ENCODE results near the gene NACC2. TPM values are rescaled to one million over a fixed set of nuclear protein-coding genes. Genes with fewer than 3 reads are reported as not detected.

NACC2 gene
- polyA plus RNA-seq (ENCODE audit: low read depth in 6 of 6): under 1 TPM in 4 of 6 donors, not detected in 2; 0.04 to 0.11 (median 0.06) TPM

- H3K36me3 Mint-ChIP-seq: no peaks in the 10 kb centered on the region
Measured at GRCh38 chr9:136095070-136096058, at the start of gene NACC2. Gene NACC2 (minus strand): TSS chr9:136095289. CDS start chr9:136050521, 44,768 bp downstream.

DNA sequence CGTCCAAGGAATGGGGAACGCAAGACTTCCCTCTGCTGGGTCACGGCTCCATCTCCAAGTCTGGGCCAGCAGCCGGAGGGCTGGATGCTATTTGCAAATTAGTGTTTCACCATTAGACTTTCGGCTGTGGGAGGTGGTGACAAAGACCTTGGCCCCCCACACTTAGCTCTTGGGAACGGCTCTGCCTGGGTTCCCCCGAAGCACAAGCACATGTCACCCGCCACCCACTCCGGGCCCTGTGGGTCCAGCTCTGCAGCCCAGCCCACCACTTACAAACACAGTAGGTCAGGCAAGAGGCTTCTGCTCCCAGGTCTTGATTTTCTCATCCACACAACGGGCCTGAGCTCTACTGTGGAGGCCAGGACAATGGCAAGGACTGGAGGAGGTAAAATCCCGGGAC, 49.4 kb upstream of the NACC2 start:
- Mint-ChIP-seq H3K36me3 (no peaks in the 10 kb centered on the region), H3K4me3 (no peak overlapping the region)
- ATAC-seq (ENCODE audit: low read depth in 2 of 2): no peak

More at GRCh38 chr9:136095070-136096058, at the start of gene NACC2:
- H3K4me1 Mint-ChIP-seq: peaks cover 5 to 17% (median 7%) of the 10 kb centered on the region in 3 donors
- no peaks in the 10 kb centered on the region for H3K9me3 Mint-ChIP-seq
- no peak within 1 kb of the TSS for H3K27ac Mint-ChIP-seq
- ATAC-seq (ENCODE audit: low read depth in 2 of 2) (peak in 1 of 2 donors; percentile 18), DNase-seq (no peak)
- H3K4me3 Mint-ChIP-seq: peak within 1 kb of the TSS in 7 of 8 donors; percentile 17 to 84 (median 70)
- peaks cover 12 to 67% (median 61%) of the 10 kb centered on the region in 3 donors for H3K27me3 Mint-ChIP-seq

GRCh38 chr9:136143215-136144001, 48.3 kb upstream of the NACC2 start:
- DNase-seq: no peak
- no peak overlapping the region for H3K4me3 Mint-ChIP-seq
- H3K27me3 Mint-ChIP-seq: peaks cover 4 to 35% (median 19%) of the 10 kb centered on the region in 3 donors
- H3K4me1 Mint-ChIP-seq: no peaks in the 10 kb centered on the region
- no peaks in the 10 kb centered on the region for H3K36me3 Mint-ChIP-seq
- H3K9me3 Mint-ChIP-seq: no peaks in the 10 kb centered on the region
- no peak for ATAC-seq (ENCODE audit: low read depth in 2 of 2)
- no peak overlapping the region for H3K27ac Mint-ChIP-seq

More for the DNA sequence above, 49.4 kb upstream of the NACC2 start:
- DNase-seq: no peak
- H3K27ac Mint-ChIP-seq: no peak overlapping the region
- H3K27me3 Mint-ChIP-seq: peaks cover 0 to 31% (median 19%) of the 10 kb centered on the region in 3 donors
- no peaks in the 10 kb centered on the region for H3K4me1 Mint-ChIP-seq
- H3K9me3 Mint-ChIP-seq: no peaks in the 10 kb centered on the region

DNA sequence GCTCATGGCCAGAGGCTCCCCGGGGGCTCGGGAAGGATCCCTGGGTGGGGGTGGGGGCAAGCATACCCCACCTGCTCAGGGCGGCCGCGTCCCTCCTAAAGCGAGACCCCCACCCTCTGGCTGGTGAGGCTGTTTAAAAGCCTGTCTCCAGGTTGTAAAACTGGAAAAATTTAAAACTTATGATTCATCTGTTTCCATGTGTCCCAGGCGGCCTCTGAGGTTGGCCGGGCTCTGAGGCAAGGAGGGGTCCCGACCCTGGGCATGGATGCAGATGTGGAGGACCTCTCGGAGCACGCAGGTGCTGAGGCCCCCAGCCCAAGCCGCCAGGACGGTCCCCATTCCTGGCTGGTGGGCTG, 47.7 kb upstream of the NACC2 start:
- Mint-ChIP-seq H3K9me3 (no peaks in the 10 kb centered on the region), H3K4me3 (no peak overlapping the region), H3K4me1 (no peaks in the 10 kb centered on the region), H3K27me3 (peaks cover 4 to 35% (median 19%) of the 10 kb centered on the region in 3 donors), H3K36me3 (no peaks in the 10 kb centered on the region), H3K27ac (no peak overlapping the region)
- ATAC-seq (ENCODE audit: low read depth in 2 of 2) (no peak), DNase-seq (no peak)

GRCh38 chr9:136142414-136142796, 47.3 kb upstream of the NACC2 start:
- Mint-ChIP-seq H3K27me3 (peaks cover 4 to 39% (median 20%) of the 10 kb centered on the region in 3 donors), H3K27ac (no peak overlapping the region), H3K4me3 (no peak overlapping the region), H3K9me3 (no peaks in the 10 kb centered on the region), H3K4me1 (no peaks in the 10 kb centered on the region), H3K36me3 (no peaks in the 10 kb centered on the region)
- ATAC-seq (ENCODE audit: low read depth in 2 of 2): no peak
- no peak for DNase-seq

GRCh38 chr9:136141682-136142413, 46.8 kb upstream of the NACC2 start:
- Mint-ChIP-seq H3K36me3 (no peaks in the 10 kb centered on the region), H3K4me3 (no peak overlapping the region), H3K4me1 (no peaks in the 10 kb centered on the region), H3K27ac (no peak overlapping the region), H3K27me3 (peaks cover 4 to 43% (median 24%) of the 10 kb centered on the region in 3 donors), H3K9me3 (no peaks in the 10 kb centered on the region)
- DNase-seq (no peak), ATAC-seq (ENCODE audit: low read depth in 2 of 2) (no peak)

- Mint-ChIP-seq H3K4me1 (no peaks in the 10 kb centered on the region), H3K27ac (peak overlapping the region in 1 of 6 donors; percentile 24), H3K9me3 (no peaks in the 10 kb centered on the region), H3K4me3 (no peak overlapping the region), H3K27me3 (peaks cover 4 to 43% (median 26%) of the 10 kb centered on the region in 3 donors), H3K36me3 (no peaks in the 10 kb centered on the region)
- ATAC-seq (ENCODE audit: low read depth in 2 of 2) (no peak), DNase-seq (no peak)
Measured at GRCh38 chr9:136140966-136141365, 45.9 kb upstream of the NACC2 start.

DNA sequence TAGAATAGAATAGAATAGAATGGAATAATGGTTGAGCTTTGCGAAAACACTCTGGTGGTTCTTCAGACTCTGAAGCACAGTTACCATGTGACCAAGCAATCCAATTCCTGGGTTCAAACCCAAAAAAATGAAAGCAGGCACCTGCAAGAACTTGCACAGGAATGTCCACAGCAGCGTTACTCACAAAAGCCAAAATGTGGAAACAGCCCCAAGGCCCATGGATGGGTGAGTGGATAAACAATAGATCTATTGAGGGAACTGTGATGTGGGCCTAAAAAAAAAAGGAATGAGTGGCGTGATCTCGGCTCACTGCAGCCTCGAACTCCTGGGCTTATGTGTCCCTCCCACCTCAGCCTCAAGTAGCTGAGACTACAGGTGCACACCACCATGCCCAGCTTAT, 45.0 kb upstream of the NACC2 start:
- no peaks in the 10 kb centered on the region for H3K36me3 Mint-ChIP-seq

GRCh38 chr9:136138566-136138965, 43.5 kb upstream of the NACC2 start:
- Mint-ChIP-seq H3K9me3 (no peaks in the 10 kb centered on the region), H3K27ac (no peak overlapping the region), H3K4me3 (no peak overlapping the region), H3K36me3 (no peaks in the 10 kb centered on the region), H3K27me3 (peaks cover 17 to 45% (median 25%) of the 10 kb centered on the region in 3 donors), H3K4me1 (peaks cover 0 to 8% (median 8%) of the 10 kb centered on the region in 3 donors)
- ATAC-seq (ENCODE audit: low read depth in 2 of 2) (no peak), DNase-seq (no peak)

More for the DNA sequence above, 45.0 kb upstream of the NACC2 start:
- Mint-ChIP-seq H3K4me1 (no peaks in the 10 kb centered on the region), H3K27ac (no peak overlapping the region), H3K9me3 (no peaks in the 10 kb centered on the region), H3K4me3 (no peak overlapping the region), H3K27me3 (peaks cover 6 to 42% (median 18%) of the 10 kb centered on the region in 3 donors)
- DNase-seq: no peak
- ATAC-seq (ENCODE audit: low read depth in 2 of 2): no peak

DNA sequence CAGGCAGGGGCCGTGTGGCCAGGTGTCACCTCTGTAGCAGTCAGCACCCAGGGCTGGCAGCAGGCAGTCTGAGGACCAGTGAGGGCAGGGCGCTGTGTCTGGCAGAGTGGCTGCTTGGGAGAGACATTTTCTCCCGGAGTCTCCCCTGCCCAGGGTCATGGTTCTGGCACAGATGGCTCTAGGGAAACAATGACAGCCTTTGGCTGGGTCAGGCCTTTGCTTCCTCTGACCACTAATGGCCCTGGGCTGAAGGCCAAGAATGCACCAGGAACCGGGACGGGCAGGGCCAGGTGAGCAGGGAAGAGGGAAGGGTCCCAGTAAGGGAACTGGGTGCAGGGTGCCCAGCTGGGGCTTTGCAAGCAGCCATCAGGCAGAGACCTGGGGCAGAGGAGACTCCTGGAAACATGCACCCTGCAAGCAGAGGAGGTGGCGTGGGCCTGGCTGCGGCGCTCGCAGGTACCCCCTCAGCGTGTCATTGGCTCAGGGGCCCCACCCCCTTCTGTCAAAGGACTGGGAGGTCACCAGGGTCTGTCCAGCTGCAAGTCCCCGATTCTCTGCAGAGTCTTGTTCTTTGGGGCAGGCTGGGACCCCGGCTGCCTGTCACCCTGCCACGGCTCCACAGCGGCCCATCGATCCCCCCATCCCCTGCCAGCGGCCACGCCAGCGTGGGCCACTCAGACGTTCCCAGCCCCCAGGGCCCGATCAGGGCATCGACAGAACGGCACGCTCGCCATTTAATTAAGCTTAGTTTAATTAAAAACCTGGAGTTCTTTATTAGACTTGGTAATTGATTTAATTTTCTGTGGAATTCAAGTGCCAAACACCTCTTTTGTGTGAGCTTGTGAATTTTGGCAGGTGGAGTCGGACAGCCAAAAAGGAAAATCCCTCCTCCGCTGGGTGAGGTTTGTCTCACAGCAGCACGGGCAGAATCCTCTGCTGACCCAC, 42.5 kb upstream of the NACC2 start:
- no peaks in the 10 kb centered on the region for H3K36me3 Mint-ChIP-seq
- H3K4me3 Mint-ChIP-seq: no peak overlapping the region
- H3K27me3 Mint-ChIP-seq: peaks cover 17 to 49% (median 27%) of the 10 kb centered on the region in 3 donors
- H3K4me1 Mint-ChIP-seq: peaks cover 0 to 12% (median 9%) of the 10 kb centered on the region in 3 donors
- no peak for ATAC-seq (ENCODE audit: low read depth in 2 of 2)
- no peak for DNase-seq
- H3K27ac Mint-ChIP-seq: no peak overlapping the region
- no peaks in the 10 kb centered on the region for H3K9me3 Mint-ChIP-seq

DNA sequence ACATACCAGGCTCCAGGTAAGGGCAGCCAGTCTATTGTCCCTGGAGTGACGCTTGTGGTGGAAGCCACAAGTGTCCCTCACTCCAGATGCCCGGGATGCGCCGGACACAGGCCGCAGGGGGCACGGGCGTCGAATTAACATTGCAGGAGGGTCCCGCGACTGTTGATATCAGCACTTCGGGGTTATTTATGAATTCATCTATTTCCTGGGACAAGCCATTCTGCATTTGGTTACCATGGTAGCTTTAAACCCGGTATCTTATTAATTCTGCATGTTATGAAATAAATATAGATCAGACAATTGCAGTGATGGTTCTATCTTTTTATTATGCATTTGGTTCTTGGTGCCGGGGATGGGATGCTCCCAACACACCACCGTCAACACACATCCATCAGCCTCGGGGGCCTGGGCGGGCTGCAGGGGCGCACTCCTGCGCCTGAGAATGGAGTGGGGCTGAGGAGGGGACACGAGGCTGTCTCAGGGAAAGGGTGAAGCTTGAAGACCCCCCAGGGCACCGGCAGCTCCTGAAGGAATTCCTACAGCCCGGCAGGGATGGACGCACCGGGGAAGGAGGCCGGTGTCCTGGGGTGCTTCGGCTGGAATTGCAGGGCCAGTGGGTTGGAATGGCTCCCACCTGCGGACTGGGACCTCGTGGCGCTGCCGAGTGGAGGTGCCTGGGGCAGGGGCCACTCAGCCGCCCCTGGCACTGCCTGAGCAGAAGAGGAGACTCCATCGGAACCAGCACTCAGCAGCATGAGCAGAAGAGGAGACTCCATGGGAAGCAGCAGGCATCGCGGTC, 41.2 kb upstream of the NACC2 start:
- Mint-ChIP-seq H3K36me3 (no peaks in the 10 kb centered on the region), H3K4me3 (peak overlapping the region in 2 of 8 donors; percentile 36 to 57), H3K9me3 (no peaks in the 10 kb centered on the region), H3K27me3 (peaks cover 17 to 57% (median 33%) of the 10 kb centered on the region in 3 donors), H3K4me1 (peaks cover 0 to 12% (median 9%) of the 10 kb centered on the region in 3 donors), H3K27ac (no peak overlapping the region)
- no peak for ATAC-seq (ENCODE audit: low read depth in 2 of 2)
- no peak for DNase-seq
